SK-N-SH (cell line): ENCODE measurements around the gene PCBP3. TPM values are rescaled to one million over a fixed set of nuclear protein-coding genes. Genes with fewer than 3 reads are reported as not detected.

Experiments used
- CTCF ChIA-PET: fragments of 300-600, 350-600 bp; formaldehyde crosslinking; extraction: SDS; loops from one replicate; lab custom pipeline; 2021; lab: Yijun Ruan, JAX
- POLR2A ChIA-PET: fragments of 350-600 bp; sonication (Branson Sonifier 250); formaldehyde crosslinking; extraction: SDS; loops from one replicate; lab custom pipeline; 2020; ENCODE audit warnings: antibody characterized with exemption, inconsistent platforms; lab: Yijun Ruan, JAX
- DNase-seq: peaks from one replicate; pipeline ENCODE4 v3.0.0; 2012
- H2AFZ ChIP-seq: fragments of 200-600 bp; sonication (generic); 2 replicates; pipeline ENCODE4 v1.8.1; 2016; ENCODE audit warnings: antibody characterized with exemption, mild to moderate bottlenecking, low read depth
- H3F3A ChIP-seq: fragments of 200-600 bp; sonication (generic); replicated peaks from 2 replicates; pipeline ENCODE3; 2016; ENCODE audit warnings: antibody characterized with exemption, mild to moderate bottlenecking; ENCODE audit not compliant: insufficient read depth
- H3K27ac ChIP-seq, 2 experiments: fragments of 200-500 bp in 1 of 2; fragments of 200-600 bp in 1 of 2; sonication (Bioruptor generic) in 1 of 2; sonication (generic), shearing (Covaris generic) in 1 of 2; 2 replicates each; pipeline versions ENCODE4 v1.5.1 to v1.6.1; 2014 to 2016; ENCODE audit warnings: low read depth in 2 of 2, inconsistent platforms in 1 of 2, low read length in 1 of 2, mild to moderate bottlenecking in 1 of 2, mixed read lengths in 1 of 2
- H3K27me3 ChIP-seq: fragments of 200-600 bp; sonication (generic), shearing (Covaris generic); 2 replicates; pipeline ENCODE4 v1.6.1; 2016; ENCODE audit warnings: mixed run types; ENCODE audit not compliant: insufficient read depth
- H3K36me3 ChIP-seq, 2 experiments: fragments of 200-500 bp in 1 of 2; fragments of 200-600 bp in 1 of 2; sonication (Bioruptor generic) in 1 of 2; sonication (generic) in 1 of 2; replicated peaks in 1 of 2; 2 replicates each; pipeline versions ENCODE3 to v1.5.1; 2014 to 2016; ENCODE audit warnings: low read length in 1 of 2, mild to moderate bottlenecking in 1 of 2; ENCODE audit not compliant: insufficient read depth in 2 of 2, control insufficient read depth in 1 of 2
- H3K4me1 ChIP-seq, 2 experiments: fragments of 200-500 bp in 1 of 2; fragments of 200-600 bp in 1 of 2; sonication (Bioruptor generic) in 1 of 2; sonication (generic), shearing (Covaris generic) in 1 of 2; 2 replicates each; pipeline versions ENCODE4 v1.5.1 to v1.6.1; 2014 to 2016; ENCODE audit warnings: low read depth in 1 of 2, low read length in 1 of 2, mixed run types in 1 of 2; ENCODE audit not compliant: insufficient read depth in 2 of 2, control insufficient read depth in 1 of 2
- H3K4me2 ChIP-seq: fragments of 200-600 bp; sonication (generic), shearing (Covaris generic); 2 replicates; pipeline ENCODE4 v1.6.1; 2017; ENCODE audit warnings: mixed run types
- H3K4me3 ChIP-seq, 2 experiments: fragments of 200-500 bp in 1 of 2; fragments of 200-600 bp in 1 of 2; sonication (Bioruptor generic) in 1 of 2; sonication (generic), shearing (Covaris generic) in 1 of 2; 2 replicates each; pipeline versions ENCODE4 v1.5.1 to v1.8.1; 2014 to 2016; ENCODE audit warnings: low read depth in 2 of 2, inconsistent platforms in 1 of 2, low read length in 1 of 2, mild to moderate bottlenecking in 1 of 2, mixed read lengths in 1 of 2, moderate library complexity in 1 of 2
- H3K79me2 ChIP-seq: fragments of 200-600 bp; sonication (generic); 2 replicates; pipeline ENCODE4 v1.8.1; 2017; ENCODE audit warnings: mild to moderate bottlenecking; ENCODE audit not compliant: insufficient read depth
- H3K9ac ChIP-seq: fragments of 200-600 bp; sonication (generic); 2 replicates; pipeline ENCODE4 v1.6.1; 2017; ENCODE audit warnings: mixed run types
- H3K9me2 ChIP-seq: fragments of 200-600 bp; sonication (generic); 2 replicates; pipeline ENCODE4 v1.6.1; 2017; ENCODE audit warnings: mixed run types
- H3K9me3 ChIP-seq: fragments of 200-600 bp; sonication (generic); 2 replicates; pipeline ENCODE4 v1.6.1; 2017; ENCODE audit warnings: mixed run types, mild to moderate bottlenecking, moderate library complexity
- H4K20me1 ChIP-seq: fragments of 200-600 bp; sonication (generic); 2 replicates; pipeline ENCODE4 v1.6.1; 2017; ENCODE audit warnings: mild to moderate bottlenecking, mixed run types; ENCODE audit not compliant: insufficient read depth
- CHD2 ChIP-seq: fragments of 150-350 bp; IDR thresholded peaks from 2 replicates; pipeline ENCODE4 v1.6.1; 2018; ENCODE audit warnings: low read length; ENCODE audit not compliant: partially characterized antibody
- CTCF ChIP-seq: fragments of 200-600 bp; sonication (generic); IDR thresholded peaks from 2 replicates; pipeline ENCODE4 v1.6.1; 2017; ENCODE audit warnings: antibody characterized with exemption, mild to moderate bottlenecking, moderate library complexity
- ELF1 ChIP-seq: IDR thresholded peaks from 2 replicates; pipeline ENCODE4 v1.4.0; 2012
- EP300 ChIP-seq, 2 experiments: IDR thresholded peaks; 2 replicates each; pipeline versions ENCODE4 v1.4.0 to v1.6.1; 2012; ENCODE audit warnings: borderline replicate concordance in 1 of 2, low read depth in 1 of 2, low read length in 1 of 2
- FOXJ3 ChIP-seq: sonication (generic); formaldehyde crosslinking; IDR thresholded peaks from 2 replicates; pipeline ENCODE4 v1.5.1; 2020; ENCODE audit warnings: mild to moderate bottlenecking, missing genetic modification reagents
- FOXM1 ChIP-seq: IDR thresholded peaks from 2 replicates; pipeline ENCODE4 v1.4.0; 2012; ENCODE audit warnings: low read depth, mild to moderate bottlenecking
- IRF3 ChIP-seq: fragments of 150-350 bp; IDR thresholded peaks from 2 replicates; pipeline ENCODE4 v1.6.1; 2016; ENCODE audit warnings: mild to moderate bottlenecking, low read depth, low read length
- NRF1 ChIP-seq: IDR thresholded peaks from 2 replicates; pipeline ENCODE4 v1.6.1; 2012; ENCODE audit warnings: low read depth, mild to moderate bottlenecking, low read length
- REST ChIP-seq: IDR thresholded peaks from 2 replicates; pipeline ENCODE4 v1.6.1; 2012; ENCODE audit warnings: mild to moderate bottlenecking, low read depth, low read length, moderate library complexity
- SIN3A ChIP-seq: IDR thresholded peaks from 2 replicates; pipeline ENCODE4 v1.6.1; 2012; ENCODE audit warnings: low read depth, mild to moderate bottlenecking, low read length, moderate library complexity, borderline replicate concordance
- SMC3 ChIP-seq: IDR thresholded peaks from 2 replicates; pipeline ENCODE4 v1.6.1; 2012; ENCODE audit warnings: low read depth, low read length, improper control_type of control experiment
- USF2 ChIP-seq: fragments of 150-350 bp; IDR thresholded peaks from 2 replicates; pipeline ENCODE4 v1.6.1; 2017; ENCODE audit warnings: antibody characterized with exemption, low read length, low read depth, borderline replicate concordance
- ZBTB33 ChIP-seq: IDR thresholded peaks from 2 replicates; pipeline ENCODE4 v1.4.0; 2012; ENCODE audit warnings: low read depth, borderline replicate concordance
- WGBS: methylation state at CpG from one replicate; pipeline ENCODE4 v1.1.6; 2017; ENCODE audit warnings: low lambda C conversion rate; 5-methylcytosine and 5-hydroxymethylcytosine counted together
- polyA plus RNA-seq, 3 experiments: library from polyadenylated mRNA; depleted of rRNA; stranded (reverse); fragments of >200 nt; gene quantifications; 2 replicates each; pipeline ENCODE4 v1.2.3, GENCODE V29; 2012

PCBP3 gene
- polyA plus RNA-seq, 1 of the 3 experiments (the other 2 are of a cell fraction) = 9.5 TPM

- Histone ChIP-seq H3K9ac (no peak overlapping the region), H3K9me3 (0 out of 2 replicates have a peak, but pooled peaks cover 4% of the 10 kb centered on the region), H3F3A (no peaks in the 10 kb centered on the region), H4K20me1 (no peaks in the 10 kb centered on the region), H3K4me2 (no peak overlapping the region), H3K27me3 (no peaks in the 10 kb centered on the region), H3K79me2 (no peaks in the 10 kb centered on the region; the same call in 1 of the 2 replicates), H3K9me2 (no peaks in the 10 kb centered on the region), H3K4me3 (no peak overlapping the region), H3K36me3 (no peaks in the 10 kb centered on the region), H3K4me1 (peaks cover 22 to 44% of the 10 kb centered on the region in 2 experiments), H2AFZ (no peak overlapping the region), H3K27ac (no peak overlapping the region)
- DNase-seq = no peak
- ChIA-PET POLR2A (no interaction called here), CTCF (interaction anchor here (0.9 to 2.8 kb wide), 5 partner anchors 17 to 214 kb away, joined by 3 to 9 read pairs (median 3); no protein-coding TSS in a partner anchor)
- TF ChIP-seq ELF1 (no peak), FOXJ3 (CRISPR knock-in tag) (no peak), USF2 (no peak), IRF3 (no peak), SMC3 (no peak), EP300 (IDR thresholded peaks at IDR 0.05; ENCODE audit: borderline replicate concordance in 1 of 2, low read depth in 1 of 2, low read length in 1 of 2) (no peak), ZBTB33 (no peak), SIN3A (no peak), REST (no peak), NRF1 (no peak), CHD2 (no peak), CTCF (no peak), FOXM1 (no peak)
- WGBS = 95% methylated on average over 16 of the region's 16 CpGs
Measured at GRCh38 chr21:45769896-45770295, 126.4 kb downstream of the PCBP3 start.
